Urinary bladder (tissue), 4 donors: ENCODE data around the gene PTDSS2. TPM values are rescaled to one million over a fixed set of nuclear protein-coding genes. Genes with fewer than 3 reads are reported as not detected.
"Not testable (repeated sequence)": the region's sequence is repeated elsewhere in the genome, so short reads cannot be mapped to it uniquely, and the experiment has no call there.

ENCODE experiments used
- DNase-seq: peaks from one replicate; pipeline ENCODE4 v3.0.0-alpha.2; 2015; ENCODE audit errors: extremely low spot score
- H3K27ac ChIP-seq: one replicate; pipeline ENCODE4 v1.5.1; 2013; ENCODE audit warnings: low read depth, mild to moderate bottlenecking, moderate library complexity
- H3K36me3 ChIP-seq: one replicate; pipeline ENCODE4 v1.6.1; 2013; ENCODE audit warnings: mild to moderate bottlenecking, moderate library complexity; ENCODE audit not compliant: insufficient read depth
- H3K4me1 ChIP-seq: one replicate; pipeline ENCODE4 v1.6.1; 2013; ENCODE audit warnings: mild to moderate bottlenecking, moderate library complexity; ENCODE audit not compliant: insufficient read depth
- H3K4me3 ChIP-seq: one replicate; pipeline ENCODE4 v1.5.1; 2013; ENCODE audit warnings: low read depth, low read length
- WGBS: extraction: QIAGEN DNeasy Blood & Tissue Kit; methylation state at CpG from one replicate; pipeline ENCODE4 v1.1.7; 2013; 5-methylcytosine and 5-hydroxymethylcytosine counted together
- polyA plus RNA-seq: library from polyadenylated mRNA; stranded (reverse); fragments of 200-250 nt; gene quantifications from one replicate; pipeline ENCODE4 v1.2.3, GENCODE V29; 2013
- total RNA-seq: library from RNA; depleted of rRNA; stranded (reverse); fragments of >200 nt; gene quantifications from one replicate; pipeline ENCODE4 v1.2.3, GENCODE V29; 2014
- donor health status: healthy with polysubstance abuse.
- donor health status: healthy.

PTDSS2 gene
- total and polyA plus RNA-seq, 2 donors, result 13.5 to 27.0 TPM

DNA sequence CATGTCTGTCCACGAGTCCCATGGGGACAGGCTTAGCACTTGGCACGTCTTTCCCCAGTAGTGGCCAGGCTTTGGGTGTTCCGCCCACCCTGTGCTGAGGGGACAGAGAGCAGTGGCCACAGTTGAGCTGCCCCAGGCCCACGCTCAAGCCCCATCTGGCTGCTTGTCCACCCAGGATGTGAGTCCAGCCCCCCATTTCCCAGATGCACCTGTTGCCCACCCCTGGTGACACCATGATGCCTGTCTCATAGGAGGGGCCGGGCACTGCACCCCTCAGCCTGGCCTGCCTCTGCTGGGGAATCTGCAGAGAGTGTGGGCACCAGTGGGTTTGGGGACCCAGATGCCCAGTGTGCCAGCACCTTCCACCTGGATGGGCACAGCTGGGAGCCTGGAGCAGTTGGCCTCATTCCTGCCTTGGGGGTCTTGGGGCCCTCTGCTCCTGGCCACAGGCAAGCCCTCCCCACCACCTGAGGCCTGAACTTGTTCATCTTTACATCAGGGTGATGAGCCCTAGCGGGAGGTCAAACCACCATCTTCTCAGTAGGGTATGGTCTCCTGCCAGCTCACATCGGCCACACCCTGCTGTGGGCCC lies 41.0 kb upstream of the PTDSS2 start:
- Histone ChIP-seq H3K4me3 (no peak overlapping the region), H3K27ac (no peak overlapping the region), H3K4me1 (no peaks in the 10 kb centered on the region), H3K36me3 (no peaks in the 10 kb centered on the region)
- DNase-seq, result no peak
- WGBS, result 87% methylated on average over 7 of the region's 7 CpGs

DNA sequence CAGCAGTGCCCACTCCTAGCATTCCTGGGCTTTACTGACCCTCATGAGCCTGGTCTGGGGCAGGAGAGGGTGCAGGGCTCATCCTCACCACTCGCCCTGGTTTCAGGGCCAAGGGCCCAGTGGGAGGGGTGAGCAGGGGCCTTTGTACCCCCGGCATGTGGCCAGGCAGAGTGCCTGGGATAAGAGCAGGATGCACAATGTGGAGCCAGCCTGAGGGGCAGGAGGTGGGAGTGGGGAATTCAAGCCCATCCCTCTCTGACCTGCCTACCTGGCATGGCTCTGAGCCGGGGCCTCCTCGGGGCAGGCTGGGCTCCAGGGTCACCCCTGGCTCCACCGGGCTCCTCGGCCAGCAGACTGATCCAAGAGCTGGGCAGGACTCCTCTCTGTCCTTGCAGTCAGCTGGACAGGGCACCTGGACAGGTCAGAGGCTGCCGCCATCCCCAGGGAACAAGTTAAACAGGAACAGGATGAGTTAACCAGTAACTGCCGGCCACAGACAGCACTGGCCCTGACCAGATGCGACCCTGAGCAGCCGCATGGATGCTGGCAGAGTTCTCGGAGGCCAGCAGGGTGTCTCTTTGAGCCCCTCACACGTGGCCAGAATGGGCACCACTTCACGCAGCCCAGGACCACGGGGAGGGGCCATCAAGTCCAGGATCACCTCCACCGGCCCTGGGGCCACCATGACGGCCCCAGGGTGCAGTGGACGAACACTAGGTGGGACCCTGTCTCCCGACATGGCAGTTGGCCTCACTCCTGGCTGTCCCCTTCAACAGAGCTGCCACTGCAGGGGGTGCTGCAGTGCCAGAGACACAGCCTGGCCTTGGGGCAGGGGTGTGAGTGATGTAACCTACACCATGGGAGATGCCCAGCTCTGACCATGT lies 40.2 kb upstream of the PTDSS2 start:
- H3K4me1 ChIP-seq, result no peaks in the 10 kb centered on the region
- no peak overlapping the region for H3K27ac ChIP-seq
- 71% methylated on average over 18 of the region's 18 CpGs for WGBS
- no peak overlapping the region for H3K4me3 ChIP-seq
- no peak for DNase-seq
- H3K36me3 ChIP-seq, result no peaks in the 10 kb centered on the region

- not testable (repeated sequence) for H3K36me3 ChIP-seq, DNase-seq, H3K4me3 ChIP-seq, H3K27ac ChIP-seq, H3K4me1 ChIP-seq
- 92% methylated on average over 13 of the region's 13 CpGs for WGBS
Measured at GRCh38 chr11:410711-411110, 39.4 kb upstream of the PTDSS2 start.

DNA sequence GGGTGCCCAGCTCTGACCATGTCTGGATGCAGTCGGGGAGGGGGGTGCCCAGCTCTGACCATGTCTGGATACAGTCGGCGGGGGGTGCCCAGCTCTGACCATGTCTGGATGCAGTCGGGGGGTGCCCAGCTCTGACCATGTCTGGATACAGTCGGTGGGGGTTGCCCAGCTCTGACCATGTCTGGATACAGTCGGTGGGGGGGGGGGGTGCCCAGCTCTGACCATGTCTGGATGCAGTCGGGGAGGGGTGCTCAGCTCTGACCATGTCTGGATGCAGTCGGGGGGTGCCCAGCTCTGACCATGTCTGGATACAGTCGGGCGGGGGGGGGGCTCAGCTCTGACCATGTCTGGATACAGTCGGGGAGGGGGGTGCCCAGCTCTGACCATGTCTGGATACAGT lies 38.6 kb upstream of the PTDSS2 start:
- not testable (repeated sequence) for H3K27ac ChIP-seq, H3K4me1 ChIP-seq, DNase-seq, H3K36me3 ChIP-seq, H3K4me3 ChIP-seq
- WGBS, result 85% methylated on average over 11 of the region's 11 CpGs

DNA sequence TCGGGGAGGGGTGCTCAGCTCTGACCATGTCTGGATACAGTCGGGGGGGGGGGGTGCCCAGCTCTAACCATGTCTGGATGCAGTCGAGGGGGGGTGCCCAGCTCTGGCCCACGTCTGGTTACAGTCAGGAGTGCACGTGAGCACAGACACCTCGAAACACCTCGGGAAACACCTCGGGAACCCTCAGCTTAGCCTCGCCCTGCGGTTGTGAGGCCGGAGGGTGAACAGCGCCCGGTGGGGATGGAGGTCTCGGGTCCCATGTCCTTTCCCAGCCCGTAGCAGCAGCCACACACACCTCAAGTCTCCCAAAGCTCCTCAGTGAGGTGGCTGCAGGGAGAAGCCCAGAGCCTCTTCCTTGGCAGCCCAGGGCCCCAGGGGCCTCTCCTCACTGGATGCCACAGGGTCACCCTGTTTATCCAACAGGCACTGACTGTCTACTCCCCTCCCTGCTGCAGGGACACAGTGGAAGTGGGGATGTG lies 37.4 kb upstream of the PTDSS2 start:
- Histone ChIP-seq H3K4me1 (no peaks in the 10 kb centered on the region), H3K27ac (no peak overlapping the region), H3K36me3 (no peaks in the 10 kb centered on the region), H3K4me3 (no peak overlapping the region)
- WGBS, result 79% methylated on average over 15 of the region's 15 CpGs
- DNase-seq, result no peak

- DNase-seq, result no peak
- Histone ChIP-seq H3K4me3 (no peak overlapping the region), H3K4me1 (no peaks in the 10 kb centered on the region), H3K36me3 (no peaks in the 10 kb centered on the region), H3K27ac (no peak overlapping the region)
- 52% methylated on average over 13 of the region's 14 CpGs for WGBS
Measured at GRCh38 chr11:413120-414081, 36.7 kb upstream of the PTDSS2 start.

GRCh38 chr11:414318-414857 lies 35.7 kb upstream of the PTDSS2 start:
- H3K36me3 ChIP-seq, result no peaks in the 10 kb centered on the region
- H3K4me1 ChIP-seq, result no peaks in the 10 kb centered on the region
- H3K4me3 ChIP-seq, result peak overlapping the region; percentile 29
- H3K27ac ChIP-seq, result no peak overlapping the region
- WGBS, result 57% methylated on average over 9 of the region's 9 CpGs
- no peak for DNase-seq

DNA sequence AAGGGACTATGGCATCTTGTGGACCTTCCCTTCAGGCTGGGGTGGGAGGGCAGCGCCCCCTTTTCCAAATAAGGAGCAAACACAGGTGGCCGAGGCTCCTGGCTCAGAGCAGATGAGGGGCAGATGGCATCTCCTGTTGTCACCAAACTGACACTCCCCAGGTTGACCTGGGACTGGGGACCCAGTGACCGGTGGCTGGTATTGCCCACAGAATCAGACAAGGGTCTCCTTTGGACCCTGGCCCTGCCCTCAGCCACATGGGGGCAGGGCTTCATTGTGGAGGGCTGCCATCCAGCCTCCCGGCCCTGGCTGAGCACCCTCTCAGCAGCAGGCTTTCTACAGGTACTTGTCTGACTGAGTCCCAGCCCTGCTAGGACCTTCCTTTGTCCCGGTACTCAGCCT lies 34.4 kb upstream of the PTDSS2 start:
- DNase-seq, result no peak
- H3K36me3 ChIP-seq, result no peaks in the 10 kb centered on the region
- H3K4me3 ChIP-seq, result peak overlapping the region; percentile 13
- 61% methylated on average over 5 of the region's 5 CpGs for WGBS
- H3K4me1 ChIP-seq, result no peaks in the 10 kb centered on the region
- no peak overlapping the region for H3K27ac ChIP-seq

- 12% methylated on average over 45 of the region's 45 CpGs for WGBS
- Histone ChIP-seq H3K36me3 (no peaks in the 10 kb centered on the region), H3K4me1 (no peaks in the 10 kb centered on the region), H3K4me3 (peak overlapping the region; percentile 46), H3K27ac (peak overlapping the region; percentile 64)
- no peak for DNase-seq
Measured at GRCh38 chr11:416051-416756, 33.9 kb upstream of the PTDSS2 start.

DNA sequence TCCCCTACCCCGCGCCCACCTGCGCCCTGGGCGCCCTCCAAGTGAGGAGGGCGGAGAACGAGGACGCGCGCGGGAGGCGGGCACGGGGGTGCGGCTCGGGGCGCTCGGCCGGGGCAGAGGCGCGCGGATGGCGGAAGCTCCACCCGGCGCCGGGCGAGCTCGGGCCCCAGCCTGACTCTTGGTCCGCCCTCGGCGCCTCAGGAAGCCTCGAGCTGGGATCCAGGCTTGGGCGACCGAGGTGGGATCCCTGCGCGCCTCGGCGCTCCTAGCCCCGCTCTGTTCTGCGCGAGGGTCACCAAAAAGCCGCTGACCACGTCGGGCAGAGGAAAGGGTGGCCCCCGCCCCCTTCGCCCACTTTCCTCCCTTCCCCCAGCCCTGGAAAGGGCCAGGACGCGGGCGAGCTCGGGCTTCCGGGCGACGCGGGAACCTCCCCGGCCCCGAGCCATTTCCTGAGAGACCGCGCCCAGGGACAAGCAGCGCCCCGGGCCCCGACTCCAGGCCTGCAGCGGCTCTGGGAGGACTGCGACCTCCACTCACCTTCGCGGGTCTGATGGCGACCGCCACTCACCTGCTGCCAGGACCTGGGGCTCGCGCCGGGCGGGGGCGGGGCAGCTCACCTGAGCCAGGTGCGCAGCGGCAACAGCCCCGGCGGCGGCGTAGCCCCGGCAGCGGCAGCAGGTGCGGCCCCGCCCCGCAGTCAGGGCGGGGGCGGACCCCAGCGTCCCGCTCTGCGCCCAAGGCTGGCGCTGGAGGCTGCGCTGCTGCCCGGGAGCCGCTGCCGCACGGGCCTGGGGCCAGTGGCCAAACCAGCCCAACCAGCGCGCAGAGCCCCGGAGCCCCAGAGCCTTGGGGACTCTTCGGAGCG lies 33.1 kb upstream of the PTDSS2 start:
- Histone ChIP-seq H3K27ac (peak overlapping the region; percentile 64), H3K4me1 (no peaks in the 10 kb centered on the region), H3K36me3 (no peaks in the 10 kb centered on the region), H3K4me3 (peak overlapping the region; percentile 46)
- no peak for DNase-seq
- WGBS, result under 1% methylated on average over 97 of the region's 97 CpGs

- no peak for DNase-seq
- H3K4me3 ChIP-seq, result peak overlapping the region; percentile 46
Measured at GRCh38 chr11:417652-418342, 32.3 kb upstream of the PTDSS2 start.

More at GRCh38 chr11:417652-418342, 32.3 kb upstream of the PTDSS2 start:
- Histone ChIP-seq H3K27ac (no peak overlapping the region), H3K4me1 (no peaks in the 10 kb centered on the region), H3K36me3 (no peaks in the 10 kb centered on the region)
- WGBS, result 49% methylated on average over 19 of the region's 19 CpGs
